Measurements from ENCODE around the gene SLC35F4.

DNA sequence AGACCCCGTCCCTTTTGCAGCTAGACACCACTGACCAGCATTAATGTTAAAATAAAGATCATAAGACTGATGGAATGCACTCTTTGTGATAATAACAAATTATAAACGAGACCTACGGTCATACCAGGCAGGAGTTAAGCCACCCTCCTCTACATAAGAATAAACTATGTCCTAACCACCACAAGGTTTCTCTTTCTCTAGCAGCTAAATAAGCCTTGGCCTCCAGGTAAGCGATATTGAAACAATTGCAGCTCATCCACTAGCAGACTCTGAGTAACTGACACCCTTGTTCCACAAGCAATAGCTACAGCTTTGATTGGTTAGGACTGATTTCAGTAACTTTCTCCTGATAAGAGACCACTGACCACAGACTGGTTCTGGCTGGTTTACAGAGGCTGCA lies 228.0 kb downstream of the SLC35F4 start:
- TF ChIP-seq CTCF (IDR thresholded peaks at IDR 0.05; ENCODE audit: low read depth, low read length) (no peak), POLR2A (IDR thresholded peaks at IDR 0.05; ENCODE audit: extremely low read depth, insufficient read length) (no peak), MAX (IDR thresholded peaks at IDR 0.05; ENCODE audit: low read depth, low read length) (no peak), MYC (IDR thresholded peaks at IDR 0.05; ENCODE audit: low read depth, low read length) (no peak)

Data from NB4 (cell line).